SK-N-SH treated with all-trans-retinoic acid at 6 μM for 48 hours (cell line): ENCODE results near the gene F9.

Experiments used
- ATAC-seq: fragments of 200-7000 bp; cut with Tn5 transposase; 3 replicates; pipeline ENCODE4 v1.9.1; 2020; ENCODE audit warnings: mild to moderate bottlenecking, moderate library complexity
- ARNTL ChIP-seq: fragments of 450-650 bp; formaldehyde crosslinking; IDR thresholded peaks from 2 replicates; pipeline ENCODE4 v1.5.0; 2020; ENCODE audit warnings: low read depth, mild to moderate bottlenecking, moderate library complexity, borderline replicate concordance
- BACH2 ChIP-seq: fragments of 250-450 bp; sonication (Bioruptor Pico); IDR thresholded peaks from 2 replicates; pipeline ENCODE4 v1.9.0; 2021; ENCODE audit warnings: mild to moderate bottlenecking, borderline replicate concordance
- CSDC2 ChIP-seq: fragments of 250-450 bp; sonication (Bioruptor Pico); IDR thresholded peaks from 2 replicates; pipeline ENCODE4 v1.5.0; 2020; ENCODE audit warnings: mild to moderate bottlenecking, moderate library complexity
- ESRRG ChIP-seq: fragments of 250-450 bp; sonication (Bioruptor Pico); IDR thresholded peaks from 2 replicates; pipeline ENCODE4 v1.6.1; 2021; ENCODE audit warnings: mild to moderate bottlenecking
- GLIS3 ChIP-seq: fragments of 250-450 bp; sonication (Bioruptor Pico); IDR thresholded peaks from 2 replicates; pipeline ENCODE4 v1.5.0; 2020; ENCODE audit warnings: mild to moderate bottlenecking, moderate library complexity
- ISL1 ChIP-seq: fragments of 250-450 bp; sonication (Bioruptor Pico); IDR thresholded peaks from 2 replicates; pipeline ENCODE4 v2.1.2; 2022; ENCODE audit warnings: mild to moderate bottlenecking, moderate library complexity
- OSR1 ChIP-seq: fragments of 250-450 bp; sonication (Bioruptor Pico); IDR thresholded peaks from 2 replicates; pipeline ENCODE4 v1.8.0; 2022; ENCODE audit warnings: moderate library complexity, mild to moderate bottlenecking, inconsistent platforms
- PPARA ChIP-seq: fragments of 250-450 bp; sonication (Bioruptor Pico); IDR thresholded peaks from 2 replicates; pipeline ENCODE4 v1.5.0; 2020; ENCODE audit warnings: mild to moderate bottlenecking, borderline replicate concordance
- RARB ChIP-seq: fragments of 250-450 bp; sonication (Bioruptor Pico); IDR thresholded peaks from 2 replicates; pipeline ENCODE4 v1.8.0; 2021; ENCODE audit warnings: mild to moderate bottlenecking, moderate library complexity
- SNAI2 ChIP-seq: fragments of 250-450 bp; sonication (Bioruptor Pico); IDR thresholded peaks from 2 replicates; pipeline ENCODE4 v1.5.0; 2020; ENCODE audit warnings: mild to moderate bottlenecking, moderate library complexity
- TCF4 ChIP-seq: fragments of 250-450 bp; sonication (Bioruptor Pico); IDR thresholded peaks from 2 replicates; pipeline ENCODE4 v1.8.0; 2021; ENCODE audit warnings: mild to moderate bottlenecking, moderate library complexity, borderline replicate concordance
- TOX ChIP-seq: fragments of 250-450 bp; sonication (Bioruptor Pico); IDR thresholded peaks from 2 replicates; pipeline ENCODE4 v1.8.0; 2021; ENCODE audit warnings: mild to moderate bottlenecking, moderate library complexity, borderline replicate concordance
- ZC3H10 ChIP-seq: fragments of 250-450 bp; sonication (Bioruptor Pico); IDR thresholded peaks from 2 replicates; pipeline ENCODE4 v1.5.1; 2021; ENCODE audit warnings: mild to moderate bottlenecking, moderate library complexity
- ZFP3 ChIP-seq: fragments of 250-450 bp; sonication (Bioruptor Pico); IDR thresholded peaks from 2 replicates; pipeline ENCODE4 v1.5.0; 2020; ENCODE audit warnings: mild to moderate bottlenecking, moderate library complexity
- ZFP30 ChIP-seq: fragments of 450-650 bp; formaldehyde crosslinking; IDR thresholded peaks from 2 replicates; pipeline ENCODE4 v1.5.0; 2022; ENCODE audit warnings: mild to moderate bottlenecking, moderate library complexity
- ZNF565 ChIP-seq: fragments of 450-650 bp; formaldehyde crosslinking; conservative IDR thresholded peaks from 2 replicates; pipeline ENCODE4 v1.5.0; 2020; ENCODE audit warnings: low read depth, mild to moderate bottlenecking, moderate library complexity
- ZNF8 ChIP-seq: fragments of 450-650 bp; formaldehyde crosslinking; IDR thresholded peaks from 2 replicates; pipeline ENCODE4 v1.5.0; 2020; ENCODE audit warnings: mild to moderate bottlenecking, moderate library complexity
- TF ChIP-seq, protein P1 (sequence below): fragments of 250-450 bp; sonication (Bioruptor Pico); IDR thresholded peaks from 2 replicates; pipeline ENCODE4 v1.5.1; 2020; ENCODE audit warnings: low read depth, mild to moderate bottlenecking, moderate library complexity
- TF ChIP-seq, protein P2 (sequence below): fragments of 250-450 bp; sonication (Bioruptor Pico); IDR thresholded peaks from 2 replicates; pipeline ENCODE4 v1.8.0; 2021; ENCODE audit warnings: low read depth, mild to moderate bottlenecking, moderate library complexity, borderline replicate concordance
- TF ChIP-seq, protein P3 (sequence below): fragments of 250-450 bp; sonication (Bioruptor Pico); IDR thresholded peaks from 2 replicates; pipeline ENCODE4 v1.5.1; 2021; ENCODE audit warnings: mild to moderate bottlenecking, moderate library complexity
- TF ChIP-seq, protein P4 (sequence below): fragments of 250-450 bp; sonication (Bioruptor Pico); IDR thresholded peaks from 2 replicates; pipeline ENCODE4 v1.8.0; 2020; ENCODE audit warnings: mild to moderate bottlenecking, moderate library complexity, borderline replicate concordance
- TF ChIP-seq, protein P5 (sequence below): fragments of 250-450 bp; sonication (Bioruptor Pico); IDR thresholded peaks from 2 replicates; pipeline ENCODE4 v1.5.0; 2020; ENCODE audit warnings: mild to moderate bottlenecking, moderate library complexity

The F9 gene

DNA sequence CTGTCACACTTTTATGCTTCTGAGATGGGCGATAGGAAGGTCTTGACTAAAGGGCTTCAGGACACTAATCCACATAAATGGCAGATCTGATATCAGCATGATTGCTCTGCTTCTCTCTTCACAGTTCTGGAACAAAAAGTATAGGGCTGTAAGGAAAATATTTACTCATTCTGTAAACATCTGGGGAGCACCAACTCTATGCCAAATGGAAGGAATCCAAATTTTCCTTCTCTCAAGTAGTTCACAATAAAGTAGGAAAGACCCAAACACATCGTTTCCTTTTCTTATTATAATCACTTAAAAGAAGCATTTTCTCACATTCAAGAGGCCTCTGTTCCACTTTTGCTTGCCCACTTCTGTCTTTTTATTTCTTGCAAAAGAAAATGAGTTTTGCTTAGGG lies 45.9 kb upstream of the F9 start:
- no peak for ATAC-seq
- TF ChIP-seq PPARA (CRISPR knock-in tag) (no peak), GLIS3 (CRISPR knock-in tag) (no peak), ZFP30 (no peak), BACH2 (CRISPR knock-in tag) (no peak), RARB (CRISPR knock-in tag) (no peak), CSDC2 (no peak), ESRRG (CRISPR knock-in tag) (no peak), ZFP3 (CRISPR knock-in tag) (no peak), TCF4 (CRISPR knock-in tag) (no peak), ZC3H10 (CRISPR knock-in tag) (no peak), ZNF8 (CRISPR knock-in tag) (no peak), ISL1 (no peak), OSR1 (no peak), TOX (CRISPR knock-in tag) (no peak)
- TF ChIP-seq, protein P1, sequence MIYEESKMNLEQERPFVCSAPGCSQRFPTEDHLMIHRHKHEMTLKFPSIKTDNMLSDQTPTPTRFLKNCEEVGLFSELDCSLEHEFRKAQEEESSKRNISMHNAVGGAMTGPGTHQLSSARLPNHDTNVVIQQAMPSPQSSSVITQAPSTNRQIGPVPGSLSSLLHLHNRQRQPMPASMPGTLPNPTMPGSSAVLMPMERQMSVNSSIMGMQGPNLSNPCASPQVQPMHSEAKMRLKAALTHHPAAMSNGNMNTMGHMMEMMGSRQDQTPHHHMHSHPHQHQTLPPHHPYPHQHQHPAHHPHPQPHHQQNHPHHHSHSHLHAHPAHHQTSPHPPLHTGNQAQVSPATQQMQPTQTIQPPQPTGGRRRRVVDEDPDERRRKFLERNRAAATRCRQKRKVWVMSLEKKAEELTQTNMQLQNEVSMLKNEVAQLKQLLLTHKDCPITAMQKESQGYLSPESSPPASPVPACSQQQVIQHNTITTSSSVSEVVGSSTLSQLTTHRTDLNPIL (CRISPR knock-in tag): no peak
- TF ChIP-seq, protein P2, sequence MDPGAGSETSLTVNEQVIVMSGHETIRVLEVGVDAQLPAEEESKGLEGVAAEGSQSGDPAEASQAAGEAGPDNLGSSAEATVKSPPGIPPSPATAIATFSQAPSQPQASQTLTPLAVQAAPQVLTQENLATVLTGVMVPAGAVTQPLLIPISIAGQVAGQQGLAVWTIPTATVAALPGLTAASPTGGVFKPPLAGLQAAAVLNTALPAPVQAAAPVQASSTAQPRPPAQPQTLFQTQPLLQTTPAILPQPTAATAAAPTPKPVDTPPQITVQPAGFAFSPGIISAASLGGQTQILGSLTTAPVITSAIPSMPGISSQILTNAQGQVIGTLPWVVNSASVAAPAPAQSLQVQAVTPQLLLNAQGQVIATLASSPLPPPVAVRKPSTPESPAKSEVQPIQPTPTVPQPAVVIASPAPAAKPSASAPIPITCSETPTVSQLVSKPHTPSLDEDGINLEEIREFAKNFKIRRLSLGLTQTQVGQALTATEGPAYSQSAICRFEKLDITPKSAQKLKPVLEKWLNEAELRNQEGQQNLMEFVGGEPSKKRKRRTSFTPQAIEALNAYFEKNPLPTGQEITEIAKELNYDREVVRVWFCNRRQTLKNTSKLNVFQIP (CRISPR knock-in tag): no peak
- TF ChIP-seq, protein P3, sequence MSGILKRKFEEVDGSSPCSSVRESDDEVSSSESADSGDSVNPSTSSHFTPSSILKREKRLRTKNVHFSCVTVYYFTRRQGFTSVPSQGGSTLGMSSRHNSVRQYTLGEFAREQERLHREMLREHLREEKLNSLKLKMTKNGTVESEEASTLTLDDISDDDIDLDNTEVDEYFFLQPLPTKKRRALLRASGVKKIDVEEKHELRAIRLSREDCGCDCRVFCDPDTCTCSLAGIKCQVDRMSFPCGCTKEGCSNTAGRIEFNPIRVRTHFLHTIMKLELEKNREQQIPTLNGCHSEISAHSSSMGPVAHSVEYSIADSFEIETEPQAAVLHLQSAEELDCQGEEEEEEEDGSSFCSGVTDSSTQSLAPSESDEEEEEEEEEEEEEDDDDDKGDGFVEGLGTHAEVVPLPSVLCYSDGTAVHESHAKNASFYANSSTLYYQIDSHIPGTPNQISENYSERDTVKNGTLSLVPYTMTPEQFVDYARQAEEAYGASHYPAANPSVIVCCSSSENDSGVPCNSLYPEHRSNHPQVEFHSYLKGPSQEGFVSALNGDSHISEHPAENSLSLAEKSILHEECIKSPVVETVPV: no peak
- TF ChIP-seq, protein P4, sequence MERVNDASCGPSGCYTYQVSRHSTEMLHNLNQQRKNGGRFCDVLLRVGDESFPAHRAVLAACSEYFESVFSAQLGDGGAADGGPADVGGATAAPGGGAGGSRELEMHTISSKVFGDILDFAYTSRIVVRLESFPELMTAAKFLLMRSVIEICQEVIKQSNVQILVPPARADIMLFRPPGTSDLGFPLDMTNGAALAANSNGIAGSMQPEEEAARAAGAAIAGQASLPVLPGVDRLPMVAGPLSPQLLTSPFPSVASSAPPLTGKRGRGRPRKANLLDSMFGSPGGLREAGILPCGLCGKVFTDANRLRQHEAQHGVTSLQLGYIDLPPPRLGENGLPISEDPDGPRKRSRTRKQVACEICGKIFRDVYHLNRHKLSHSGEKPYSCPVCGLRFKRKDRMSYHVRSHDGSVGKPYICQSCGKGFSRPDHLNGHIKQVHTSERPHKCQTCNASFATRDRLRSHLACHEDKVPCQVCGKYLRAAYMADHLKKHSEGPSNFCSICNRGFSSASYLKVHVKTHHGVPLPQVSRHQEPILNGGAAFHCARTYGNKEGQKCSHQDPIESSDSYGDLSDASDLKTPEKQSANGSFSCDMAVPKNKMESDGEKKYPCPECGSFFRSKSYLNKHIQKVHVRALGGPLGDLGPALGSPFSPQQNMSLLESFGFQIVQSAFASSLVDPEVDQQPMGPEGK (CRISPR knock-in tag): no peak
- TF ChIP-seq, all 23 proteins: peak for 0

DNA sequence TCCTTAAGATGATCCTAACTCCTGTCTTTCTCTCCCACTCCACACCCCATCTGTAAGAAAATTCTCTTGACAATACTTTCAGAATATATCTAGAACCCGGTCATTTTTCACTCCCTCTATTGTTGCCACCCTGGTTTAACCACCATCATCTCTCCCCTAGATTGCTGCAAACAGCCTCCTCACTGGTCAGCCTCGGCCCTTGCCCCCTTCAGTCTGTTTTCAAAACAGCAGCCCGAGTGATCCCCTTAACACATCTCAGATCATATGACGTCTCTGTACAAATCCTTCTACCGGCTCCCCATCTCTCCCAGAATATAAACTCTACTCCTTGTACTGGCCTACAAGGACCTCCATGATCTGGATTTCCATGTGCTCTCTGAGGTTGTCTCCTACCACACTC lies 35.2 kb upstream of the F9 start:
- no peak for ATAC-seq
- TF ChIP-seq ARNTL (CRISPR knock-in tag) (no peak), ESRRG (CRISPR knock-in tag) (no peak), GLIS3 (CRISPR knock-in tag) (no peak), RARB (CRISPR knock-in tag) (no peak), CSDC2 (no peak), ZNF8 (CRISPR knock-in tag) (no peak), ZC3H10 (CRISPR knock-in tag) (no peak), TCF4 (CRISPR knock-in tag) (no peak), BACH2 (CRISPR knock-in tag) (no peak), PPARA (CRISPR knock-in tag) (no peak), ISL1 (no peak), SNAI2 (CRISPR knock-in tag) (no peak), ZFP30 (no peak), ZNF565 (CRISPR knock-in tag) (no peak)
- TF ChIP-seq, protein P1 (CRISPR knock-in tag): no peak
- TF ChIP-seq, protein P2 (CRISPR knock-in tag): no peak
- TF ChIP-seq, protein P5, sequence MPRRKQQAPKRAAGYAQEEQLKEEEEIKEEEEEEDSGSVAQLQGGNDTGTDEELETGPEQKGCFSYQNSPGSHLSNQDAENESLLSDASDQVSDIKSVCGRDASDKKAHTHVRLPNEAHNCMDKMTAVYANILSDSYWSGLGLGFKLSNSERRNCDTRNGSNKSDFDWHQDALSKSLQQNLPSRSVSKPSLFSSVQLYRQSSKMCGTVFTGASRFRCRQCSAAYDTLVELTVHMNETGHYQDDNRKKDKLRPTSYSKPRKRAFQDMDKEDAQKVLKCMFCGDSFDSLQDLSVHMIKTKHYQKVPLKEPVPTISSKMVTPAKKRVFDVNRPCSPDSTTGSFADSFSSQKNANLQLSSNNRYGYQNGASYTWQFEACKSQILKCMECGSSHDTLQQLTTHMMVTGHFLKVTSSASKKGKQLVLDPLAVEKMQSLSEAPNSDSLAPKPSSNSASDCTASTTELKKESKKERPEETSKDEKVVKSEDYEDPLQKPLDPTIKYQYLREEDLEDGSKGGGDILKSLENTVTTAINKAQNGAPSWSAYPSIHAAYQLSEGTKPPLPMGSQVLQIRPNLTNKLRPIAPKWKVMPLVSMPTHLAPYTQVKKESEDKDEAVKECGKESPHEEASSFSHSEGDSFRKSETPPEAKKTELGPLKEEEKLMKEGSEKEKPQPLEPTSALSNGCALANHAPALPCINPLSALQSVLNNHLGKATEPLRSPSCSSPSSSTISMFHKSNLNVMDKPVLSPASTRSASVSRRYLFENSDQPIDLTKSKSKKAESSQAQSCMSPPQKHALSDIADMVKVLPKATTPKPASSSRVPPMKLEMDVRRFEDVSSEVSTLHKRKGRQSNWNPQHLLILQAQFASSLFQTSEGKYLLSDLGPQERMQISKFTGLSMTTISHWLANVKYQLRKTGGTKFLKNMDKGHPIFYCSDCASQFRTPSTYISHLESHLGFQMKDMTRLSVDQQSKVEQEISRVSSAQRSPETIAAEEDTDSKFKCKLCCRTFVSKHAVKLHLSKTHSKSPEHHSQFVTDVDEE (CRISPR knock-in tag): no peak
